H1 (cell line): ENCODE measurements around the gene DPF1. TPM values are rescaled to one million over a fixed set of nuclear protein-coding genes. Genes with fewer than 3 reads are reported as not detected.
A peak's percentile ranks its signal among the peaks of the same experiment; 100 is the strongest.

Experiments
- CTCF ChIA-PET: fragments of 300-600 bp; sonication (Branson Sonifier 250); formaldehyde crosslinking; loops from one replicate; lab custom pipeline; 2021; ENCODE audit not compliant: partially characterized antibody; lab: Charles Lee
- POLR2A ChIA-PET: fragments of 300-600 bp; sonication (Branson Sonifier 250); formaldehyde crosslinking; loops from one replicate; lab custom pipeline; 2021; ENCODE audit warnings: inconsistent platforms; ENCODE audit not compliant: partially characterized antibody; lab: Charles Lee
- DNase-seq, 2 experiments: peaks; one replicate each; pipeline versions ENCODE4 v3.0.0 to v3.0.0-alpha.2; 2010 to 2022; ENCODE audit warnings: low spot score in 2 of 2, low read depth in 1 of 2, mixed read lengths in 1 of 2
- FAIRE-seq: peaks from 2 replicates; lab custom pipeline; 2011; peaks lifted over from hg19 to GRCh38; lab: Jason Lieb, UNC
- H2AFZ ChIP-seq: 2 replicates; pipeline ENCODE4 v1.8.1; 2012; ENCODE audit warnings: low read length, inconsistent platforms
- H2AK5ac ChIP-seq: 2 replicates; pipeline ENCODE4 v1.6.1; 2013; ENCODE audit warnings: low read depth, low read length
- H2BK120ac ChIP-seq: replicated peaks from 2 replicates; pipeline ENCODE3; 2013; ENCODE audit warnings: low read depth, low read length, inconsistent platforms
- H2BK12ac ChIP-seq: 2 replicates; pipeline ENCODE4 v1.6.1; 2013; ENCODE audit warnings: low read depth, low read length
- H2BK15ac ChIP-seq: 2 replicates; pipeline ENCODE4 v1.6.1; 2013; ENCODE audit warnings: low read length
- H2BK20ac ChIP-seq: 2 replicates; pipeline ENCODE4 v1.6.1; 2013; ENCODE audit warnings: low read length
- H2BK5ac ChIP-seq: 2 replicates; pipeline ENCODE4 v1.6.1; 2013; ENCODE audit warnings: low read depth, low read length
- H3K14ac ChIP-seq: 2 replicates; pipeline ENCODE4 v1.6.1; 2013; ENCODE audit warnings: inconsistent platforms; ENCODE audit not compliant: insufficient read length
- H3K18ac ChIP-seq: 2 replicates; pipeline ENCODE4 v1.6.1; 2013; ENCODE audit warnings: low read length; ENCODE audit errors: extremely low read depth
- H3K23ac ChIP-seq: 2 replicates; pipeline ENCODE4 v1.6.1; 2013; ENCODE audit warnings: inconsistent platforms; ENCODE audit not compliant: insufficient read length
- H3K23me2 ChIP-seq: 2 replicates; pipeline ENCODE4 v1.6.1; 2013; ENCODE audit warnings: low read depth, low read length
- H3K27ac ChIP-seq: 2 replicates; pipeline ENCODE4 v1.6.1; 2011; ENCODE audit warnings: low read depth, low read length, inconsistent platforms
- H3K27me3 ChIP-seq, 4 experiments: replicated peaks in 1 of 4; 1 replicate in 1 of 4; 2 replicates in 3 of 4; pipeline versions ENCODE4 v1.6.1 to v1.8.1; 2011 to 2013; ENCODE audit warnings: low read length in 3 of 4, mild to moderate bottlenecking in 3 of 4, inconsistent platforms in 2 of 4, mixed read lengths in 2 of 4, moderate library complexity in 1 of 4; ENCODE audit not compliant: control insufficient read depth in 3 of 4, insufficient read depth in 3 of 4; ENCODE audit errors: extremely low read depth in 1 of 4
- H3K36me3 ChIP-seq, 4 experiments: 2 replicates each; pipeline versions ENCODE4 v1.6.1 to v1.8.1; 2011 to 2013; ENCODE audit warnings: mild to moderate bottlenecking in 4 of 4, low read length in 3 of 4, moderate library complexity in 2 of 4, control low read depth in 1 of 4, inconsistent platforms in 1 of 4; ENCODE audit not compliant: insufficient read depth in 4 of 4, control insufficient read depth in 2 of 4
- H3K4ac ChIP-seq: replicated peaks from 2 replicates; pipeline ENCODE3; 2013; ENCODE audit warnings: low read length, low read depth, mixed read lengths, inconsistent platforms; ENCODE audit not compliant: insufficient read length
- H3K4me1 ChIP-seq, 4 experiments: replicated peaks in 1 of 4; 1 replicate in 1 of 4; 2 replicates in 3 of 4; pipeline versions ENCODE4 v1.6.1 to v1.8.1; 2011 to 2013; ENCODE audit warnings: low read length in 3 of 4, inconsistent platforms in 2 of 4, mixed read lengths in 1 of 4; ENCODE audit not compliant: insufficient read depth in 4 of 4, control insufficient read depth in 3 of 4
- H3K4me2 ChIP-seq, 2 experiments: 2 replicates each; pipeline versions ENCODE4 v1.6.1 to v1.8.1; 2011 to 2013; ENCODE audit warnings: low read depth in 2 of 2, low read length in 2 of 2, control low read depth in 1 of 2, inconsistent platforms in 1 of 2, mild to moderate bottlenecking in 1 of 2; ENCODE audit not compliant: insufficient read depth in 1 of 2
- H3K4me3 ChIP-seq, 4 experiments: fragments of 200-600, 300-600 bp in 1 of 4; sonication (generic), shearing (Covaris generic), sonication (Bioruptor Twin) in 1 of 4; 2 replicates each; pipeline versions ENCODE4 v1.5.1 to v1.8.1; 2011 to 2016; ENCODE audit warnings: low read length in 4 of 4, low read depth in 3 of 4, control low read depth in 2 of 4, inconsistent platforms in 2 of 4, mild to moderate bottlenecking in 2 of 4, mixed read lengths in 1 of 4, moderate library complexity in 1 of 4; ENCODE audit not compliant: insufficient read depth in 2 of 4; ENCODE audit errors: extremely low read depth in 1 of 4
- H3K56ac ChIP-seq: replicated peaks from 2 replicates; pipeline ENCODE3; 2013; ENCODE audit warnings: low read depth, mild to moderate bottlenecking, mixed read lengths, low read length, inconsistent platforms; ENCODE audit not compliant: insufficient read length
- H3K79me1 ChIP-seq: 2 replicates; pipeline ENCODE4 v1.6.1; 2013; ENCODE audit warnings: low read depth, low read length, control low read depth
- H3K79me2 ChIP-seq, 2 experiments: 2 replicates each; pipeline versions ENCODE4 v1.6.1 to v1.8.1; 2012 to 2013; ENCODE audit warnings: low read length in 2 of 2, mild to moderate bottlenecking in 2 of 2, inconsistent platforms in 1 of 2; ENCODE audit not compliant: insufficient read depth in 2 of 2, control insufficient read depth in 1 of 2
- H3K9ac ChIP-seq, 4 experiments: replicated peaks in 1 of 4; 1 replicate in 1 of 4; 2 replicates in 3 of 4; pipeline versions ENCODE4 v1.6.1 to v1.8.1; 2011 to 2013; ENCODE audit warnings: low read depth in 3 of 4, low read length in 3 of 4, control low read depth in 2 of 4, mild to moderate bottlenecking in 2 of 4, moderate library complexity in 2 of 4, inconsistent platforms in 1 of 4; ENCODE audit errors: extremely low read depth in 1 of 4
- H3K9me3 ChIP-seq, 2 experiments: 2 replicates each; pipeline versions ENCODE4 v1.6.1 to v1.8.1; 2012 to 2013; ENCODE audit warnings: mild to moderate bottlenecking in 2 of 2, moderate library complexity in 2 of 2, control low read depth in 1 of 2, inconsistent platforms in 1 of 2, low read depth in 1 of 2, low read length in 1 of 2, mixed read lengths in 1 of 2; ENCODE audit not compliant: insufficient read depth in 2 of 2
- H4K20me1 ChIP-seq, 2 experiments: replicated peaks in 1 of 2; 2 replicates each; pipeline versions ENCODE3 to v1.8.1; 2011 to 2013; ENCODE audit warnings: inconsistent platforms in 2 of 2, low read length in 2 of 2, mild to moderate bottlenecking in 1 of 2; ENCODE audit not compliant: insufficient read depth in 2 of 2, control insufficient read depth in 1 of 2
- H4K5ac ChIP-seq: 2 replicates; pipeline ENCODE4 v1.6.1; 2013; ENCODE audit warnings: low read length, low read depth, mixed read lengths, inconsistent platforms; ENCODE audit not compliant: insufficient read length
- H4K8ac ChIP-seq: 2 replicates; pipeline ENCODE4 v1.8.0; 2013; ENCODE audit warnings: mild to moderate bottlenecking, moderate library complexity, low read length, inconsistent platforms; ENCODE audit not compliant: insufficient read depth; ENCODE audit errors: extremely low read depth
- H4K91ac ChIP-seq: replicated peaks from 2 replicates; pipeline ENCODE3; 2013; ENCODE audit warnings: low read length, mixed read lengths, inconsistent platforms; ENCODE audit not compliant: insufficient read length
- ASH2L ChIP-seq: fragments of 200-600, 300-600 bp; sonication (generic); IDR thresholded peaks from one replicate; pipeline ENCODE4 v1.7.1; 2017; ENCODE audit warnings: low read length
- CEBPB ChIP-seq: IDR thresholded peaks from 2 replicates; pipeline ENCODE4 v1.6.1; 2012; ENCODE audit warnings: low read depth, low read length
- HDAC2 ChIP-seq, 2 experiments: fragments of 300-600 bp in 1 of 2; sonication (generic) in 1 of 2; IDR thresholded peaks; 2 replicates each; pipeline ENCODE4 v1.6.1; 2011 to 2012; ENCODE audit warnings: low read depth in 2 of 2, low read length in 2 of 2, mild to moderate bottlenecking in 2 of 2, moderate library complexity in 2 of 2, borderline replicate concordance in 1 of 2, inconsistent platforms in 1 of 2
- KDM1A ChIP-seq: fragments of 200-600, 300-600 bp; sonication (generic); IDR thresholded peaks from 2 replicates; pipeline ENCODE4 v1.7.1; 2016; ENCODE audit warnings: mild to moderate bottlenecking, low read length, borderline replicate concordance
- RAD21 ChIP-seq, 2 experiments: IDR thresholded peaks in 1 of 2; conservative IDR thresholded peaks in 1 of 2; 2 replicates each; pipeline ENCODE4 v1.6.1; 2011; ENCODE audit warnings: low read depth in 2 of 2, low read length in 2 of 2, improper control_type of control experiment in 1 of 2, inconsistent platforms in 1 of 2, mild to moderate bottlenecking in 1 of 2, moderate library complexity in 1 of 2
- RFX5 ChIP-seq: IDR thresholded peaks from 2 replicates; pipeline ENCODE4 v1.6.1; 2011; ENCODE audit warnings: low read depth, low read length, improper control_type of control experiment, borderline replicate concordance
- SIN3A ChIP-seq, 2 experiments: IDR thresholded peaks in 1 of 2; conservative IDR thresholded peaks in 1 of 2; 2 replicates each; pipeline ENCODE4 v1.6.1; 2011 to 2012; ENCODE audit warnings: low read length in 2 of 2, improper control_type of control experiment in 1 of 2, low read depth in 1 of 2, mild to moderate bottlenecking in 1 of 2
- TAF7 ChIP-seq: optimal IDR thresholded peaks from 2 replicates; pipeline ENCODE3; 2011; ENCODE audit warnings: low read depth, mild to moderate bottlenecking, inconsistent platforms, low read length, moderate library complexity, borderline replicate concordance
- WGBS, 2 experiments: shearing (Covaris generic) in 1 of 2; methylation state at CpG; one replicate each; pipeline versions ENCODE4 v1.1.6 to v1.1.7; 2013 to 2015; ENCODE audit warnings: low lambda C conversion rate in 2 of 2, mixed read lengths in 2 of 2, inconsistent platforms in 1 of 2, low coverage in 1 of 2, missing lambda C conversion rate in 1 of 2; ENCODE audit not compliant: insufficient replicate concordance in 2 of 2, insufficient coverage in 1 of 2, insufficient read length in 1 of 2; ENCODE audit errors: extremely low coverage in 1 of 2, missing lambda C conversion rate in 1 of 2; 5-methylcytosine and 5-hydroxymethylcytosine counted together
- polyA plus RNA-seq, 7 experiments: library from polyadenylated mRNA; depleted of rRNA in 3 of 7; stranded (reverse) in 5 of 7; unstranded in 2 of 7; fragments of >200 nt in 5 of 7; fragments of 200-250 nt in 2 of 7; gene quantifications; 1 replicate in 5 of 7; 2 replicates in 1 of 7; 4 replicates in 1 of 7; pipeline versions ENCODE4 v1.2.1 to v1.2.3, GENCODE V29; 2011 to 2013; ENCODE audit warnings: missing spikeins in 2 of 7, mixed read lengths in 2 of 7
- total RNA-seq: library from RNA; stranded (reverse); fragmentation: NEBNext Ultra II Directional; extraction: Animal tissue kit (Norgen Biotek cat#: 25700); gene quantifications from 2 replicates; pipeline ENCODE4 v1.2.1, GENCODE V29; 2021
- TF ChIP-seq, protein P1 (sequence below): IDR thresholded peaks from 2 replicates; pipeline ENCODE4 v1.6.1; 2011; ENCODE audit warnings: low read length, improper control_type of control experiment
- TF ChIP-seq, protein P2 (sequence below): IDR thresholded peaks from 2 replicates; pipeline ENCODE4 v1.6.1; 2012; ENCODE audit warnings: inconsistent platforms

DPF1 gene
- total and polyA plus RNA-seq, 2 of the 8 experiments (the other 6 are each of a cell fraction or from before 2014, with no cell fraction given) = 12.9 to 15.6 TPM

DNA sequence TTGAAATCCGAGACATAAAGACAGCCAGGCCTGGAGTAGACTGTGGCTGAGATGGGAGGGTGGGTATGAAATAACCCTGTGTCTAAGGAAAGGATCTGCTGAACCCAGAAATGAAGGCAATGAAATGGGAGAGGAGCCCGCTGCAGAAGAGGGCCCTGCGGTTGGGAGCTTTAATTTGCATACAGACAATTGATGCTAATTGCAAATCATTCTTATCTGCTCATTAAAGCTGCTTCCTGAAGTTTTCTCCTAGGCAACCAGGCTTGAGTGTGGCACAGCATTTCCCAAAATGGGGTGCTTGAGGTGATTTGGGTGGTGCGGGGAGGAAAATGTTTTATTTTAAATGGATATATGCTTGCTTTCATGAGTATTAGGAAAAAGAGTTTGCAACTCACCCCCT lies 55.4 kb downstream of the DPF1 start:
- Histone ChIP-seq H2BK12ac (no peak overlapping the region), H3K4ac (no peak overlapping the region), H2AFZ (no peak overlapping the region), H2BK5ac (no peak overlapping the region), H3K27ac (no peak overlapping the region), H3K14ac (no peak overlapping the region), H4K5ac (no peak overlapping the region), H4K91ac (no peak overlapping the region), H3K79me2 (no peaks in the 10 kb centered on the region), H3K27me3 (no peaks in the 10 kb centered on the region), H4K20me1 (no peaks in the 10 kb centered on the region), H2BK15ac (no peak overlapping the region), H3K23me2 (no peaks in the 10 kb centered on the region; the same call in 1 of the 2 replicates), H3K9me3 (no peaks in the 10 kb centered on the region), H2AK5ac (no peak overlapping the region), H4K8ac (no peak overlapping the region), H2BK20ac (no peak overlapping the region), H3K79me1 (no peaks in the 10 kb centered on the region), H3K36me3 (peaks cover 4 to 12% (median 10%) of the 10 kb centered on the region in 4 experiments; a peak in 5 of 8 replicates), H3K56ac (no peak overlapping the region), H3K4me1 (peaks cover 2 to 10% (median 4%) of the 10 kb centered on the region in 4 experiments), H3K18ac (no peak overlapping the region; the same call in 1 of the 2 replicates), H3K23ac (no peak overlapping the region), H2BK120ac (no peak overlapping the region), H3K9ac (no peak overlapping the region), H3K4me2 (peak overlapping the region; percentile 27 to 30; a peak in 3 of 4 replicates), H3K4me3 (0 out of 8 replicates have a peak overlapping the region, but pooled peaks of 1 of the 4 experiments have one; percentile 10)
- WGBS, 2 experiments = 44 to 100% methylated on average over 1 to 4 of the region's 4 CpGs
- DNase-seq = no peak
- peak; percentile 60 for FAIRE-seq
- CTCF ChIA-PET = interaction anchor here (1.3 to 2.4 kb wide), 4 partner anchors 19 to 74 kb away, joined by 3 to 10 read pairs (median 5); no protein-coding TSS in a partner anchor
- POLR2A ChIA-PET = no interaction called here
- TF ChIP-seq KDM1A (no peak), RAD21 (IDR thresholded peaks at IDR 0.05 in 1 of 2, conservative IDR thresholded peaks at IDR 0.05 in 1 of 2; ENCODE audit: low read depth in 2 of 2, low read length in 2 of 2) (no peak), TAF7 (no peak), HDAC2 (IDR thresholded peaks at IDR 0.05; ENCODE audit: borderline replicate concordance in 1 of 2, low read depth in 2 of 2, low read length in 2 of 2) (no peak), CEBPB (no peak), RFX5 (no peak), ASH2L (no peak), SIN3A (conservative IDR thresholded peaks at IDR 0.05 in 1 of 2, IDR thresholded peaks at IDR 0.05 in 1 of 2; ENCODE audit: low read depth in 1 of 2, low read length in 2 of 2) (no peak)
- TF ChIP-seq, protein P1, sequence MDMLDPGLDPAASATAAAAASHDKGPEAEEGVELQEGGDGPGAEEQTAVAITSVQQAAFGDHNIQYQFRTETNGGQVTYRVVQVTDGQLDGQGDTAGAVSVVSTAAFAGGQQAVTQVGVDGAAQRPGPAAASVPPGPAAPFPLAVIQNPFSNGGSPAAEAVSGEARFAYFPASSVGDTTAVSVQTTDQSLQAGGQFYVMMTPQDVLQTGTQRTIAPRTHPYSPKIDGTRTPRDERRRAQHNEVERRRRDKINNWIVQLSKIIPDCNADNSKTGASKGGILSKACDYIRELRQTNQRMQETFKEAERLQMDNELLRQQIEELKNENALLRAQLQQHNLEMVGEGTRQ = no peak
- TF ChIP-seq, protein P2, sequence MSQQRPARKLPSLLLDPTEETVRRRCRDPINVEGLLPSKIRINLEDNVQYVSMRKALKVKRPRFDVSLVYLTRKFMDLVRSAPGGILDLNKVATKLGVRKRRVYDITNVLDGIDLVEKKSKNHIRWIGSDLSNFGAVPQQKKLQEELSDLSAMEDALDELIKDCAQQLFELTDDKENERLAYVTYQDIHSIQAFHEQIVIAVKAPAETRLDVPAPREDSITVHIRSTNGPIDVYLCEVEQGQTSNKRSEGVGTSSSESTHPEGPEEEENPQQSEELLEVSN = no peak
